ENCODE results near the gene CYP51A1.
"Not testable (repeated sequence)": the region's sequence is repeated elsewhere in the genome, so short reads cannot be mapped to it uniquely, and the experiment has no call there.

The CYP51A1 gene

GRCh38 chr7:92142791-92143190 lies 8.5 kb upstream of the CYP51A1 start:
- H3K9me3 ChIP-seq (ENCODE audit: low read length); H3K36me3 ChIP-seq (ENCODE audit: insufficient read depth, low read length); H2AFZ ChIP-seq (ENCODE audit: low read depth, low read length); H3K27me3 ChIP-seq (ENCODE audit: insufficient read depth, low read length); H3K4me3 ChIP-seq (ENCODE audit: low read length); H3K4me1 ChIP-seq (ENCODE audit: insufficient read depth, low read length): not testable (repeated sequence)

GRCh38 chr7:92141161-92141560 lies 6.9 kb upstream of the CYP51A1 start:
- Histone ChIP-seq H2AFZ (ENCODE audit: low read depth, low read length) (no peak overlapping the region), H3K27me3 (ENCODE audit: insufficient read depth, low read length) (no peaks in the 10 kb centered on the region), H3K9me3 (ENCODE audit: low read length) (peaks cover 4% of the 10 kb centered on the region), H3K4me3 (ENCODE audit: low read length) (no peak overlapping the region), H3K4me1 (ENCODE audit: insufficient read depth, low read length) (no peaks in the 10 kb centered on the region), H3K36me3 (ENCODE audit: insufficient read depth, low read length) (no peaks in the 10 kb centered on the region)

GRCh38 chr7:92137557-92137956 lies 3.3 kb upstream of the CYP51A1 start:
- Histone ChIP-seq H3K27me3 (ENCODE audit: insufficient read depth, low read length) (no peaks in the 10 kb centered on the region), H3K4me1 (ENCODE audit: insufficient read depth, low read length) (no peaks in the 10 kb centered on the region), H2AFZ (ENCODE audit: low read depth, low read length) (no peak overlapping the region), H3K9me3 (ENCODE audit: low read length) (peaks cover 4% of the 10 kb centered on the region), H3K36me3 (ENCODE audit: insufficient read depth, low read length) (no peaks in the 10 kb centered on the region), H3K4me3 (ENCODE audit: low read length) (no peak overlapping the region)

GRCh38 chr7:92135052-92135889 lies 994 bp upstream of the CYP51A1 start:
- peaks cover 2% of the 10 kb centered on the region for H3K9me3 ChIP-seq (ENCODE audit: low read length)
- H2AFZ ChIP-seq (ENCODE audit: low read depth, low read length): peak overlapping the region; percentile 68
- peak overlapping the region; percentile 70 for H3K4me3 ChIP-seq (ENCODE audit: low read length)
- no peaks in the 10 kb centered on the region for H3K27me3 ChIP-seq (ENCODE audit: insufficient read depth, low read length)
- H3K4me1 ChIP-seq (ENCODE audit: insufficient read depth, low read length): no peaks in the 10 kb centered on the region
- peaks cover 7% of the 10 kb centered on the region for H3K36me3 ChIP-seq (ENCODE audit: insufficient read depth, low read length)

GRCh38 chr7:92133737-92134270 lies 473 bp downstream of the CYP51A1 start:
- Histone ChIP-seq H2AFZ (ENCODE audit: low read depth, low read length) (peak overlapping the region; percentile 68), H3K36me3 (ENCODE audit: insufficient read depth, low read length) (peaks cover 18% of the 10 kb centered on the region), H3K27me3 (ENCODE audit: insufficient read depth, low read length) (no peaks in the 10 kb centered on the region), H3K4me3 (ENCODE audit: low read length) (peak overlapping the region; percentile 70), H3K9me3 (ENCODE audit: low read length) (no peaks in the 10 kb centered on the region), H3K4me1 (ENCODE audit: insufficient read depth, low read length) (no peaks in the 10 kb centered on the region)

GRCh38 chr7:92133133-92133736 lies 1.0 kb downstream of the CYP51A1 start:
- peak overlapping the region; percentile 68 for H2AFZ ChIP-seq (ENCODE audit: low read depth, low read length)
- peak overlapping the region; percentile 70 for H3K4me3 ChIP-seq (ENCODE audit: low read length)
- peaks cover 23% of the 10 kb centered on the region for H3K36me3 ChIP-seq (ENCODE audit: insufficient read depth, low read length)
- H3K9me3 ChIP-seq (ENCODE audit: low read length): no peaks in the 10 kb centered on the region
- H3K4me1 ChIP-seq (ENCODE audit: insufficient read depth, low read length): no peaks in the 10 kb centered on the region
- no peaks in the 10 kb centered on the region for H3K27me3 ChIP-seq (ENCODE audit: insufficient read depth, low read length)

- H3K4me1 ChIP-seq (ENCODE audit: insufficient read depth, low read length): no peaks in the 10 kb centered on the region
- H3K4me3 ChIP-seq (ENCODE audit: low read length): peak overlapping the region; percentile 8
- H2AFZ ChIP-seq (ENCODE audit: low read depth, low read length): no peak overlapping the region
- H3K9me3 ChIP-seq (ENCODE audit: low read length): no peaks in the 10 kb centered on the region
- H3K36me3 ChIP-seq (ENCODE audit: insufficient read depth, low read length): peaks cover 37% of the 10 kb centered on the region
- no peaks in the 10 kb centered on the region for H3K27me3 ChIP-seq (ENCODE audit: insufficient read depth, low read length)
These were observed 2.4 kb downstream of the CYP51A1 start for GRCh38 chr7:92131764-92132330.

GRCh38 chr7:92131093-92131492 lies 3.2 kb downstream of the CYP51A1 start:
- Histone ChIP-seq H3K27me3 (ENCODE audit: insufficient read depth, low read length) (no peaks in the 10 kb centered on the region), H3K36me3 (ENCODE audit: insufficient read depth, low read length) (peaks cover 44% of the 10 kb centered on the region), H2AFZ (ENCODE audit: low read depth, low read length) (no peak overlapping the region), H3K9me3 (ENCODE audit: low read length) (no peaks in the 10 kb centered on the region), H3K4me3 (ENCODE audit: low read length) (no peak overlapping the region), H3K4me1 (ENCODE audit: insufficient read depth, low read length) (no peaks in the 10 kb centered on the region)

GRCh38 chr7:92121681-92122080 lies 12.6 kb downstream of the CYP51A1 start:
- Histone ChIP-seq H3K9me3 (ENCODE audit: low read length) (peaks cover 2% of the 10 kb centered on the region), H3K4me3 (ENCODE audit: low read length) (no peak overlapping the region), H3K36me3 (ENCODE audit: insufficient read depth, low read length) (peaks cover 54% of the 10 kb centered on the region)

GRCh38 chr7:92119213-92119759 lies 15.0 kb downstream of the CYP51A1 start:
- Histone ChIP-seq H3K9me3 (ENCODE audit: low read length) (peaks cover 2% of the 10 kb centered on the region), H3K4me3 (ENCODE audit: low read length) (no peak overlapping the region), H3K4me1 (ENCODE audit: insufficient read depth, low read length) (no peaks in the 10 kb centered on the region), H3K36me3 (ENCODE audit: insufficient read depth, low read length) (peaks cover 58% of the 10 kb centered on the region), H3K27me3 (ENCODE audit: insufficient read depth, low read length) (no peaks in the 10 kb centered on the region), H2AFZ (ENCODE audit: low read depth, low read length) (no peak overlapping the region)

More at GRCh38 chr7:92121681-92122080, 12.6 kb downstream of the CYP51A1 start:
- Histone ChIP-seq H3K4me1 (ENCODE audit: insufficient read depth, low read length) (no peaks in the 10 kb centered on the region), H3K27me3 (ENCODE audit: insufficient read depth, low read length) (no peaks in the 10 kb centered on the region), H2AFZ (ENCODE audit: low read depth, low read length) (no peak overlapping the region)

- H3K9me3 ChIP-seq (ENCODE audit: low read length): peaks cover 2% of the 10 kb centered on the region
- peaks cover 44% of the 10 kb centered on the region for H3K36me3 ChIP-seq (ENCODE audit: insufficient read depth, low read length)
- H3K4me1 ChIP-seq (ENCODE audit: insufficient read depth, low read length): no peaks in the 10 kb centered on the region
- no peak overlapping the region for H3K4me3 ChIP-seq (ENCODE audit: low read length)
- no peaks in the 10 kb centered on the region for H3K27me3 ChIP-seq (ENCODE audit: insufficient read depth, low read length)
- no peak overlapping the region for H2AFZ ChIP-seq (ENCODE audit: low read depth, low read length)
These were observed 17.3 kb downstream of the CYP51A1 start for GRCh38 chr7:92116949-92117348.

- H3K4me1 ChIP-seq (ENCODE audit: insufficient read depth, low read length): no peaks in the 10 kb centered on the region
- no peaks in the 10 kb centered on the region for H3K9me3 ChIP-seq (ENCODE audit: low read length)
- H3K27me3 ChIP-seq (ENCODE audit: insufficient read depth, low read length): no peaks in the 10 kb centered on the region
- no peak overlapping the region for H2AFZ ChIP-seq (ENCODE audit: low read depth, low read length)
- no peak overlapping the region for H3K4me3 ChIP-seq (ENCODE audit: low read length)
- H3K36me3 ChIP-seq (ENCODE audit: insufficient read depth, low read length): peaks cover 48% of the 10 kb centered on the region
These were observed 18.5 kb downstream of the CYP51A1 start for GRCh38 chr7:92115821-92116220.

- no peaks in the 10 kb centered on the region for H3K27me3 ChIP-seq (ENCODE audit: insufficient read depth, low read length)
- H3K36me3 ChIP-seq (ENCODE audit: insufficient read depth, low read length): peaks cover 71% of the 10 kb centered on the region
- H3K4me1 ChIP-seq (ENCODE audit: insufficient read depth, low read length): no peaks in the 10 kb centered on the region
- no peak overlapping the region for H3K4me3 ChIP-seq (ENCODE audit: low read length)
- H2AFZ ChIP-seq (ENCODE audit: low read depth, low read length): no peak overlapping the region
- H3K9me3 ChIP-seq (ENCODE audit: low read length): no peaks in the 10 kb centered on the region
These were observed 23.4 kb downstream of the CYP51A1 start for GRCh38 chr7:92110857-92111256.
